Sigmoid colon (tissue), 4 donors: ENCODE measurements around the gene PDE4DIP.
"Not testable (repeated sequence)": the region's sequence is repeated elsewhere in the genome, so short reads cannot be mapped to it uniquely, and the experiment has no call there.

ENCODE experiments used
- CTCF ChIP-seq, 4 experiments: fragments of 450-650 bp in 3 of 4; fragments of 200-600 bp in 1 of 4; IDR thresholded peaks; one replicate each; pipeline ENCODE4 v1.5.1; 2016 to 2019; ENCODE audit warnings: antibody characterized with exemption in 4 of 4, mild to moderate bottlenecking in 3 of 4, moderate library complexity in 2 of 4
- POLR2A ChIP-seq, 2 donors: fragments of 450-650 bp; IDR thresholded peaks; one replicate each; pipeline ENCODE4 v1.6.1; 2016; ENCODE audit warnings: antibody characterized with exemption in 2 of 2, mild to moderate bottlenecking in 2 of 2, moderate library complexity in 2 of 2
- POLR2AphosphoS5 ChIP-seq, 4 donors: sonication (generic); formaldehyde crosslinking; IDR thresholded peaks; one replicate each; pipeline ENCODE4 v1.6.1; 2017; ENCODE audit warnings: antibody characterized with exemption in 4 of 4

- TF ChIP-seq CTCF, POLR2AphosphoS5, POLR2A (IDR thresholded peaks at IDR 0.05): not testable (repeated sequence)
Measured at GRCh38 chr1:148890075-148890568, 45.9 kb downstream of the PDE4DIP start.
